Lung (tissue), 12 donors: ENCODE data around the gene XYLT1. TPM values are rescaled to one million over a fixed set of nuclear protein-coding genes. Genes with fewer than 3 reads are reported as not detected.

Experiments
- ATAC-seq: fragments of 200-7000 bp; cut with Tn5 transposase; one replicate; pipeline ENCODE4 v1.9.1; 2020; ENCODE audit warnings: moderate number of reproducible peaks; ENCODE audit not compliant: insufficient read depth, low FRiP score
- DNase-seq, 3 donors: peaks; one replicate each; pipeline ENCODE4 v3.0.0-alpha.2; 2013 to 2017
- H3K27ac ChIP-seq, 2 donors: one replicate each; pipeline ENCODE4 v1.5.1; 2013; ENCODE audit warnings: mild to moderate bottlenecking in 2 of 2, moderate library complexity in 2 of 2, control low read depth in 1 of 2, inconsistent platforms in 1 of 2, low read depth in 1 of 2, low read length in 1 of 2
- H3K27me3 ChIP-seq, 3 donors: one replicate each; pipeline ENCODE4 v1.5.1; 2013; ENCODE audit warnings: low read length in 2 of 3; ENCODE audit not compliant: control insufficient read depth in 3 of 3, insufficient read depth in 3 of 3
- H3K36me3 ChIP-seq, 4 donors: one replicate each; pipeline ENCODE4 v1.5.1; 2013; ENCODE audit warnings: low read length in 4 of 4, mild to moderate bottlenecking in 1 of 4, moderate library complexity in 1 of 4; ENCODE audit not compliant: control insufficient read depth in 4 of 4, insufficient read depth in 4 of 4
- H3K4me1 ChIP-seq, 5 donors: one replicate each; pipeline ENCODE4 v1.5.1; 2013; ENCODE audit warnings: low read length in 5 of 5, mild to moderate bottlenecking in 2 of 5, moderate library complexity in 1 of 5; ENCODE audit not compliant: control insufficient read depth in 5 of 5, insufficient read depth in 5 of 5
- H3K4me3 ChIP-seq: one replicate; pipeline ENCODE4 v1.5.1; 2013; ENCODE audit warnings: mild to moderate bottlenecking, control low read depth, moderate library complexity
- H3K9ac ChIP-seq, 2 donors: one replicate each; pipeline ENCODE4 v1.5.1; 2013; ENCODE audit warnings: low read length in 2 of 2, control low read depth in 1 of 2; ENCODE audit not compliant: insufficient read depth in 1 of 2
- H3K9me3 ChIP-seq, 4 donors: one replicate each; pipeline ENCODE4 v1.5.1; 2013; ENCODE audit warnings: low read length in 3 of 4, mild to moderate bottlenecking in 1 of 4, moderate library complexity in 1 of 4; ENCODE audit not compliant: control insufficient read depth in 4 of 4, insufficient read depth in 3 of 4
- WGBS, 2 donors: extraction: QIAGEN DNeasy Blood & Tissue Kit; methylation state at CpG; one replicate each; pipeline ENCODE4 v1.1.7; 2013; 5-methylcytosine and 5-hydroxymethylcytosine counted together
- polyA plus RNA-seq, 2 donors: library from polyadenylated mRNA; stranded (reverse); fragments of 200-250 nt; gene quantifications; one replicate each; pipeline ENCODE4 v1.2.1, GENCODE V29; 2013
- total RNA-seq, 2 donors: library from RNA; depleted of rRNA in 1 of 2; stranded (reverse); fragments of >200 nt in 1 of 2; gene quantifications; one replicate each; pipeline ENCODE4 v1.2.1, GENCODE V29; 2014 to 2021
- TF ChIP-seq, protein P1 (sequence below): IDR thresholded peaks from 2 replicates; pipeline ENCODE4 v1.5.1; 2012; ENCODE audit warnings: mild to moderate bottlenecking; ENCODE audit errors: control extremely low read depth, extremely low read depth
- donor health status: control.
- donor health status: control.
- donor health status: Bipolar disorder and iron deficiency.
- donor health status: healthy.
- donor health status: DM: yes; HTN: yes; CAD: no.

The XYLT1 gene
- total and polyA plus RNA-seq, 4 donors, result 1.4 to 11.5 (median 6.9) TPM

DNA sequence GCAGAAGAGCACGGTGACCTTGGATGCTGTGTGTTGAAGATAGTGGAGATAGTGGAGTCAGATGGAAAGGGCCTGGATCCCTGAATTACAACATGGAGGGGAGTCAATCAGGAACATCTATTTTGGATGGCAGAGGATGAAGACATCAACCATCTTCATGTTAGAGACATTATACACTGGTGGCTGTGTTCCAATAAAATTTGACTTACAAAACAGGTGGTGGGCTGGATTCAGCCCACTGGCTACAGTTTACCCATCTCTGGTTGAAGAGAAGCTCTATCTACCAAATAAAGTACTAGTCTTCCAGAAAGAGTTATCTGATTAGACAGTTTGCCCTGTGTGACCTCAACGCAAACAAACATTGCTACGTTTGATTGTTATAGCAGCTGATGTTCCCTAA, 247.2 kb downstream of the XYLT1 start:
- Histone ChIP-seq H3K36me3 (no peaks in the 10 kb centered on the region), H3K4me3 (no peak overlapping the region), H3K9me3 (no peaks in the 10 kb centered on the region), H3K27me3 (no peaks in the 10 kb centered on the region), H3K27ac (no peak overlapping the region), H3K9ac (no peak overlapping the region), H3K4me1 (peaks cover 2 to 22% (median 6%) of the 10 kb centered on the region in 5 donors)
- TF ChIP-seq, protein P1, sequence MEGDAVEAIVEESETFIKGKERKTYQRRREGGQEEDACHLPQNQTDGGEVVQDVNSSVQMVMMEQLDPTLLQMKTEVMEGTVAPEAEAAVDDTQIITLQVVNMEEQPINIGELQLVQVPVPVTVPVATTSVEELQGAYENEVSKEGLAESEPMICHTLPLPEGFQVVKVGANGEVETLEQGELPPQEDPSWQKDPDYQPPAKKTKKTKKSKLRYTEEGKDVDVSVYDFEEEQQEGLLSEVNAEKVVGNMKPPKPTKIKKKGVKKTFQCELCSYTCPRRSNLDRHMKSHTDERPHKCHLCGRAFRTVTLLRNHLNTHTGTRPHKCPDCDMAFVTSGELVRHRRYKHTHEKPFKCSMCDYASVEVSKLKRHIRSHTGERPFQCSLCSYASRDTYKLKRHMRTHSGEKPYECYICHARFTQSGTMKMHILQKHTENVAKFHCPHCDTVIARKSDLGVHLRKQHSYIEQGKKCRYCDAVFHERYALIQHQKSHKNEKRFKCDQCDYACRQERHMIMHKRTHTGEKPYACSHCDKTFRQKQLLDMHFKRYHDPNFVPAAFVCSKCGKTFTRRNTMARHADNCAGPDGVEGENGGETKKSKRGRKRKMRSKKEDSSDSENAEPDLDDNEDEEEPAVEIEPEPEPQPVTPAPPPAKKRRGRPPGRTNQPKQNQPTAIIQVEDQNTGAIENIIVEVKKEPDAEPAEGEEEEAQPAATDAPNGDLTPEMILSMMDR, result no peak
- WGBS, 2 donors, result 91 to 92% methylated on average over 3 of the region's 3 CpGs
- DNase-seq (no peak), ATAC-seq (no peak)

DNA sequence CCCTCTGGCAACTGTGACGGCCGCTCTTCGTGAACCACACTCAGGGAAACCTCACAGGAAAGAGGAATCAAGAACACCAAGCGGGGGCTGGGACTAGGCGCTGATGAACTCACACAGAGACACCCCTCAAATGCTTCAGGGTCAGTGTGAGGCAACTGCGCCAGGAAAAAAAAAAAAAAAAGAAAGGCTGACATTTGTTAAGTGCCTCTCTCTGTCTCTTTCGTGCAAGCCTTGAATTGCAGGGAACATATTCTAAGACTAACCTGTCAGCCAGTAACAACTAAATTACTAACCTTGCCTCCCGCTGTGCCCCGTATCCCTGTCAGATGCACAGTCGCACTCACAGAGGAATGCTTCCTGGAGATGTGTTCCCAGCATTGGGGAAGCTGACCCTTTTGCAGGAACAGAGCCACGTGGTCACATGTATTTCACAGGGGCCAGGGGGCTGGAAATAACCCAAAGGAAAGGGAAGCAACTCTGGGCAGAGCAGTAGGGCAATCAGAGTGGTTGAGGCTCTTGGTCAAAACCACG, 247.8 kb downstream of the XYLT1 start:
- no peak overlapping the region for H3K27ac ChIP-seq
- no peaks in the 10 kb centered on the region for H3K27me3 ChIP-seq
- H3K9ac ChIP-seq, result no peak overlapping the region
- ATAC-seq, result no peak
- TF ChIP-seq, protein P1, result no peak
- 26 to 56% methylated on average over 12 of the region's 12 CpGs for WGBS, 2 donors
- no peaks in the 10 kb centered on the region for H3K9me3 ChIP-seq
- no peak overlapping the region for H3K4me3 ChIP-seq
- DNase-seq, result peak; percentile 18 to 55 (median 22)
- H3K4me1 ChIP-seq, result peaks cover 2 to 22% (median 6%) of the 10 kb centered on the region in 5 donors
- H3K36me3 ChIP-seq, result no peaks in the 10 kb centered on the region

DNA sequence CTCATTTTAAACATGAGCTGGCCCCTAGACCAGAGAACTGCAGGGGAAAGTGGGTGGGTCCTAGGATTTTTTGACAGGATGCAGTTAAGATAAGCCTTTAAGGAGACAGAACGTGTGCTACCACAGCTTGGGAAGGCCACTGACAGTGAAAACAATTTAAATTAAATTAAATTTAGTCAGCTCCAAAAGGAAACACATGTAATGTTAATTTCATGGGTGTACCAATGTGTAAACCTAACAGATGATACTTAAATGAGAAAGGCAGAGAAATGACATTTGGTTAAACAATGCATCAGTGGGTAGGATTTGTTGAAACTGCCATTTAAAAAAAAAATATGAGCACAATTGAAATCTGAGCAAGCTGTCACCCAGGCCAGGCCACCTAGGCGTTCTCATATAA, 250.8 kb downstream of the XYLT1 start:
- Histone ChIP-seq H3K9ac (no peak overlapping the region), H3K27me3 (no peaks in the 10 kb centered on the region), H3K9me3 (no peaks in the 10 kb centered on the region), H3K36me3 (no peaks in the 10 kb centered on the region), H3K4me1 (peaks cover 0 to 18% (median 3%) of the 10 kb centered on the region in 5 donors), H3K27ac (no peak overlapping the region), H3K4me3 (no peak overlapping the region)
- ATAC-seq (no peak), DNase-seq (no peak)
- 69% methylated on average over 2 of the region's 2 CpGs for WGBS, 2 donors
- TF ChIP-seq, protein P1, result no peak

DNA sequence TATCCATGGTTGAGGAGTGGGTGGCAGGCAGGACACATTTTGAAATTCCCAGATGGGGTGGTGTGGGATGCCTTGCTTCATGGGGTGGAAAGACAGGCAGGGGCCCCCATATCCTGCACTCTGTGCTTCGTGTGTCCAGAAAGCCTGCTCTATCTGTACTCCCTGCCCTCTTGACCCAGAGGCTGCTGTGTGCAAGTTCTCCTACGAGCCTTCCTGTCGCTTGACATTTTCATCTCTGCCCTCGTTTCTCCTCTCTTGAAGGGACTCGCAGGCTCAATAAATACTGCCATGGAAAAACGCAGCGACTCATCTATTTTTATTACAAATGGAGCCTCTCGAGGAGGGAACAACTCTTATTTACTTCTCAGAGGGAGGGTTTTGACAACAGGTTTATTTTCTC, 254.8 kb downstream of the XYLT1 start:
- Histone ChIP-seq H3K4me1 (no peaks in the 10 kb centered on the region), H3K36me3 (peaks cover 0 to 5% (median 0%) of the 10 kb centered on the region in 4 donors), H3K9ac (no peak overlapping the region), H3K4me3 (no peak overlapping the region), H3K27ac (no peak overlapping the region), H3K9me3 (peaks cover 0 to 4% (median 2%) of the 10 kb centered on the region in 4 donors), H3K27me3 (no peaks in the 10 kb centered on the region)
- WGBS, 2 donors, result 80 to 91% methylated on average over 8 of the region's 8 CpGs
- DNase-seq (no peak), ATAC-seq (no peak)
- TF ChIP-seq, protein P1, result no peak
